Measurements from ENCODE around the gene CENPE. TPM values are rescaled to one million over a fixed set of nuclear protein-coding genes. Genes with fewer than 3 reads are reported as not detected.

CENPE gene
- total RNA-seq, 2 donors from 2014 or later = 4.3 to 9.8 TPM

DNA sequence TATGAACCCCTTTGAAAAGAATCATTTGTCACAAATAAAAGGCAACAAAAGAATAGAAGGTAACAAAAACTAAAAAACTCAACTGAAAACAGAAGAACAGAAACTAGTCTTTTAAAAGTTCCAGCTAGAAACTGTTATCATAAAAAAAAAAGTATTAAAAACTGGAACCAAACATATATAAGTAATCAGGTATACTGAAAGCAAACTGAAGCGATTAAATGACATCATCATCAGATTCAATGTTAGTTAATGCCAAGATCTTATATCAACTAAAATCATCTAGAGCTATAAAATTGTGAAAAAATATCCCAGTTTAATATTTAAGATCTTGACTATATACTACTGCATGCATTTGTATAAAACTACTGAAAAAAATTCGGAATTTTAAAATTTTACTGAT lies 36.0 kb downstream of the CENPE start:
- Mint-ChIP-seq H3K36me3 (ENCODE audit: low read depth) (no peaks in the 10 kb centered on the region), H3K27ac (no peak overlapping the region), H3K27me3 (no peaks in the 10 kb centered on the region), H3K4me3 (no peak overlapping the region), H3K4me1 (no peaks in the 10 kb centered on the region)
- H3K9me3 ChIP-seq (ENCODE audit: control insufficient read depth, low read length, poor library complexity, severe bottlenecking) = no peaks in the 10 kb centered on the region
- DNase-seq = no peak
- ATAC-seq = no peak

DNA sequence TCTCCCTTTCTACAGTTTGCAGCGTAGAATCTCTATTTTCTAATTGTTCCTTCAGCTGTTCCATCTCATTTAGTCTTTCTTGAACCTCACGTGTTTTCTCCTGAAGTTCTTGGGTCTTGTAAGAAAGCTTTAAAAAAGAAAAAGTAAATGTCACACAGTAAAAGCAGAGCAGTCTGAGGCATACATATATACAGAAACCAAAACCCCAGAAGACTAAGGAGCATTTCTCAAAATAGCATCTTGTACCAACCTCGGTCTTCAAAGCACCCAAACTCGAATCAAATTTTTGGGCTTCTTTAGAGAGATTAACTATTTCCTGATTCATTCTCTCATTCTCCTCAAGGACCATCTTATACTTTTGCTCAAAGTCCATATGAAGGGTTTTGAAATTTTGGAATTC lies 39.4 kb downstream of the CENPE start:
- no peak overlapping the region for H3K4me3 Mint-ChIP-seq
- no peaks in the 10 kb centered on the region for H3K27me3 Mint-ChIP-seq
- no peak overlapping the region for H3K27ac Mint-ChIP-seq
- DNase-seq (no peak), ATAC-seq (no peak)
- H3K9me3 ChIP-seq (ENCODE audit: control insufficient read depth, low read length, poor library complexity, severe bottlenecking) = no peaks in the 10 kb centered on the region
- no peaks in the 10 kb centered on the region for H3K36me3 Mint-ChIP-seq (ENCODE audit: low read depth)
- no peaks in the 10 kb centered on the region for H3K4me1 Mint-ChIP-seq

- H3K27ac Mint-ChIP-seq = no peak overlapping the region
- DNase-seq (no peak), ATAC-seq (no peak)
- no peak overlapping the region for H3K4me3 Mint-ChIP-seq
- no peaks in the 10 kb centered on the region for H3K27me3 Mint-ChIP-seq
- H3K36me3 Mint-ChIP-seq (ENCODE audit: low read depth) = peaks cover 2% of the 10 kb centered on the region
- H3K9me3 ChIP-seq (ENCODE audit: control insufficient read depth, low read length, poor library complexity, severe bottlenecking) = no peaks in the 10 kb centered on the region
- no peaks in the 10 kb centered on the region for H3K4me1 Mint-ChIP-seq
These were observed 42.0 kb downstream of the CENPE start for GRCh38 chr4:103156106-103156505.

GRCh38 chr4:103152381-103152780 lies 45.8 kb downstream of the CENPE start:
- Mint-ChIP-seq H3K4me1 (no peaks in the 10 kb centered on the region), H3K27ac (no peak overlapping the region), H3K27me3 (no peaks in the 10 kb centered on the region), H3K4me3 (no peak overlapping the region), H3K36me3 (ENCODE audit: low read depth) (peaks cover 2% of the 10 kb centered on the region)
- ATAC-seq = no peak
- no peaks in the 10 kb centered on the region for H3K9me3 ChIP-seq (ENCODE audit: control insufficient read depth, low read length, poor library complexity, severe bottlenecking)
- DNase-seq = no peak

DNA sequence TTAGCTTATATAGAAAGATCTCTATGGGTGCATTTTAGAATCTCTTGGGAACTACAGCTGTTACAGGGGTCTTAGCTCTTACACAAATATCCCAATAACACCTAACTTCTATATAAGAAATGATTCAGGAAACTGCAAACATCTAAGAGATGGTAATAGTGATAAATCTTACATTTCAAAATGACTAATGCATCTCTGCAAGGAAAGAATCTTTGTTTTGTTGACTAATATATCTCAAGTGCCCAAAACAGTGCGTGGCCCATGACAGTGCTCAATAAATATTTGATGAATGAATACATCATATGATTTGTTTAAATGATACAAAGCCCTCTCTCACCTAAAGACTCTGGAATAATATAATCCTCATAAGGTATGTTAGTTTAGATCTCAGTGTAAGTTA lies 47.5 kb downstream of the CENPE start:
- H3K9me3 ChIP-seq (ENCODE audit: control insufficient read depth, low read length, poor library complexity, severe bottlenecking) = no peaks in the 10 kb centered on the region
- no peak for DNase-seq
- no peaks in the 10 kb centered on the region for H3K4me1 Mint-ChIP-seq
- H3K27me3 Mint-ChIP-seq = no peaks in the 10 kb centered on the region
- no peak for ATAC-seq
- peaks cover 2% of the 10 kb centered on the region for H3K36me3 Mint-ChIP-seq (ENCODE audit: low read depth)
- no peak overlapping the region for H3K4me3 Mint-ChIP-seq
- H3K27ac Mint-ChIP-seq = no peak overlapping the region

- H3K4me1 Mint-ChIP-seq = no peaks in the 10 kb centered on the region
- peak overlapping the region; percentile 76 for H3K27ac Mint-ChIP-seq
- H3K4me3 Mint-ChIP-seq = no peak overlapping the region
- no peak for ATAC-seq
- no peaks in the 10 kb centered on the region for H3K9me3 ChIP-seq (ENCODE audit: control insufficient read depth, low read length, poor library complexity, severe bottlenecking)
- H3K36me3 Mint-ChIP-seq (ENCODE audit: low read depth) = peaks cover 2% of the 10 kb centered on the region
- no peaks in the 10 kb centered on the region for H3K27me3 Mint-ChIP-seq
- DNase-seq = no peak
These were observed 53.2 kb downstream of the CENPE start for GRCh38 chr4:103144926-103145325.

DNA sequence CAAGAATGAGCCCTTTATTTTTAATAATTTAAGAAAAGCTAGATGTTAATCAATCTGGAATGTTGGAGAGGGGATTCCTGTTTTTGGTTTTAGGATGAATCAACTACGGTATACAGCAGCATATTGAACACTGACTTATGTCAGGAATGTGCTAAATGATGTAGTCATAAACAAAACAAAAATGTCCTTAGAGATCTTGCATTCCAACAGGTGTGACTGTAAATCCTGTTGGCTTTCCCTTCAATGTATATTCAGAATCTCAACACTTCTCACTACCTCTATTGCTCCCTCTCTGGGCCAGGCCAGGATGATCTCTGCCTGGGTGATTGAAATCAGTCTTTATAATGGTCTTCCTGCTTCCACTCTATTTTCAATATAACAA lies 60.7 kb downstream of the CENPE start:
- no peaks in the 10 kb centered on the region for H3K9me3 ChIP-seq (ENCODE audit: control insufficient read depth, low read length, poor library complexity, severe bottlenecking)
- Mint-ChIP-seq H3K4me1 (peaks cover 10% of the 10 kb centered on the region), H3K4me3 (no peak overlapping the region), H3K36me3 (ENCODE audit: low read depth) (no peaks in the 10 kb centered on the region), H3K27ac (no peak overlapping the region), H3K27me3 (no peaks in the 10 kb centered on the region)
- DNase-seq = no peak
- ATAC-seq = no peak

GRCh38 chr4:103136671-103137445 lies 61.3 kb downstream of the CENPE start:
- H3K9me3 ChIP-seq (ENCODE audit: control insufficient read depth, low read length, poor library complexity, severe bottlenecking) = no peaks in the 10 kb centered on the region
- no peak for DNase-seq
- peak; percentile 18 for ATAC-seq
- H3K4me3 Mint-ChIP-seq = no peak overlapping the region
- H3K36me3 Mint-ChIP-seq (ENCODE audit: low read depth) = no peaks in the 10 kb centered on the region
- peaks cover 10% of the 10 kb centered on the region for H3K4me1 Mint-ChIP-seq
- H3K27ac Mint-ChIP-seq = peak overlapping the region; percentile 49
- no peaks in the 10 kb centered on the region for H3K27me3 Mint-ChIP-seq

GRCh38 chr4:103129174-103129573 lies 69.0 kb downstream of the CENPE start:
- no peaks in the 10 kb centered on the region for H3K9me3 ChIP-seq (ENCODE audit: control insufficient read depth, low read length, poor library complexity, severe bottlenecking)
- no peak for DNase-seq
- no peak overlapping the region for H3K4me3 Mint-ChIP-seq
- peaks cover 2% of the 10 kb centered on the region for H3K4me1 Mint-ChIP-seq
- no peak for ATAC-seq
- H3K27me3 Mint-ChIP-seq = no peaks in the 10 kb centered on the region
- H3K27ac Mint-ChIP-seq = no peak overlapping the region
- no peaks in the 10 kb centered on the region for H3K36me3 Mint-ChIP-seq (ENCODE audit: low read depth)

DNA sequence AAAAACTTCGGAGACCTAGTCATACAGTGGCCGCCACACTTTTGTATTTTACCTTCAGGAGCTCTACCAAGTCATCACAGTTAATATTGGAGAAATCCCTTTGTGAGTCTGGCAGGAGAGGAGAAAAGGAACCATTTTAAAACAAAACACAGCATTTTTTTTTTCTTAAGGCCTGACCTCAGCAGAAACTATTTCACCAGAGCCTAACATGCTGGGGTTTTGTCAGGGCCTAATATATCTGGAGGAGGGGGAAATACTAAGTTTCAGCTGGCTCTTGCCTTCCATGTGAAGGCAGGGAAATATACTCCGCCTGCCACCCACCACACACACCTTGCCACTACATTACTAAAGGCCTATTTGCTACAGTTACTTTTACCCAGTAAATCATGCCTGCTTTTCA lies 72.0 kb downstream of the CENPE start:
- Mint-ChIP-seq H3K27me3 (no peaks in the 10 kb centered on the region), H3K4me1 (peaks cover 2% of the 10 kb centered on the region), H3K27ac (no peak overlapping the region), H3K4me3 (no peak overlapping the region), H3K36me3 (ENCODE audit: low read depth) (no peaks in the 10 kb centered on the region)
- no peak for ATAC-seq
- no peak for DNase-seq
- H3K9me3 ChIP-seq (ENCODE audit: control insufficient read depth, low read length, poor library complexity, severe bottlenecking) = no peaks in the 10 kb centered on the region

DNA sequence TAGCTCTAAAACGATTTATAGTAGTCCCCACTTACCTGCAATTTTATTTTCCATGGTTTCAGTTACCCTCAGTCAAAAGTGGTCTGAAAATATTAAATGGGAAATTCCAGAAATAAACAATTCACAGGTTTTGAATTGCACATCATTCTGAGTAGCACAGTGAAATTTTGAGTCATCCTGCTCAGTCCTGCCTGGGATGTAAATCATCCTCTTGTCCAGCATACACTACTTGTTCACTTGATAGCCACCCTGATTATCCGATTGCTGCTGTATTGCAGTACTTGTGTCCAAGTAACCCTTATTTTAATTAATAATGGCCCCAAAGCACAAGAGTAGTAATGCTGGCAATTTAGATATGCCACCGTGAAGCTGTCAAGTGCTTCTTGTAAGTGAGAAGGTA lies 75.0 kb downstream of the CENPE start:
- no peaks in the 10 kb centered on the region for H3K27me3 Mint-ChIP-seq
- DNase-seq (no peak), ATAC-seq (no peak)
- no peaks in the 10 kb centered on the region for H3K9me3 ChIP-seq (ENCODE audit: control insufficient read depth, low read length, poor library complexity, severe bottlenecking)
- no peak overlapping the region for H3K27ac Mint-ChIP-seq
- no peaks in the 10 kb centered on the region for H3K36me3 Mint-ChIP-seq (ENCODE audit: low read depth)
- peaks cover 5% of the 10 kb centered on the region for H3K4me1 Mint-ChIP-seq
- no peak overlapping the region for H3K4me3 Mint-ChIP-seq

- H3K4me3 Mint-ChIP-seq = no peak overlapping the region
- no peaks in the 10 kb centered on the region for H3K36me3 Mint-ChIP-seq (ENCODE audit: low read depth)
- no peak overlapping the region for H3K27ac Mint-ChIP-seq
These were observed 80.0 kb downstream of the CENPE start for GRCh38 chr4:103118166-103118565.

DNA sequence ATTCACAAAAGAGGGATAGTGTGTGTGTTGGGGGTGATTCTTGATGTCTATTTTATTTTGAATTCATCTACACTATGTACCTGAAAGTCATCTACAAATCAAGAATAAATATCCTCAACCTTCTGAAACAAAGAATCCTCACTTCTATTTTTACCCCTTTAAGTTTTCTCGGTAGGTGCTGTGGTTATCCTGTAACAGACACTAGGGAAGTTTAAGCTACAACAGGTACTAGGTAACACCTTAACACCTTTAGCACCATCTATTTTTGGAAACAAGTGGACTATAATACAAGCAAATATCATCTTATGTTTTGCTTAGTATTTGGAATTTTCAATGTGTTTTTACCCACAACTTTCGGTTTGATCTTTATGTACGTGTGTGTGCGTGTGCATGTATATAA lies 86.5 kb downstream of the CENPE start:
- no peaks in the 10 kb centered on the region for H3K9me3 ChIP-seq (ENCODE audit: control insufficient read depth, low read length, poor library complexity, severe bottlenecking)
- DNase-seq (no peak), ATAC-seq (no peak)
- Mint-ChIP-seq H3K36me3 (ENCODE audit: low read depth) (no peaks in the 10 kb centered on the region), H3K4me3 (no peak overlapping the region), H3K27ac (no peak overlapping the region), H3K27me3 (no peaks in the 10 kb centered on the region), H3K4me1 (no peaks in the 10 kb centered on the region)

More at GRCh38 chr4:103118166-103118565, 80.0 kb downstream of the CENPE start:
- no peak for ATAC-seq
- H3K27me3 Mint-ChIP-seq = no peaks in the 10 kb centered on the region
- H3K4me1 Mint-ChIP-seq = peaks cover 3% of the 10 kb centered on the region
- no peak for DNase-seq
- H3K9me3 ChIP-seq (ENCODE audit: control insufficient read depth, low read length, poor library complexity, severe bottlenecking) = no peaks in the 10 kb centered on the region

DNA sequence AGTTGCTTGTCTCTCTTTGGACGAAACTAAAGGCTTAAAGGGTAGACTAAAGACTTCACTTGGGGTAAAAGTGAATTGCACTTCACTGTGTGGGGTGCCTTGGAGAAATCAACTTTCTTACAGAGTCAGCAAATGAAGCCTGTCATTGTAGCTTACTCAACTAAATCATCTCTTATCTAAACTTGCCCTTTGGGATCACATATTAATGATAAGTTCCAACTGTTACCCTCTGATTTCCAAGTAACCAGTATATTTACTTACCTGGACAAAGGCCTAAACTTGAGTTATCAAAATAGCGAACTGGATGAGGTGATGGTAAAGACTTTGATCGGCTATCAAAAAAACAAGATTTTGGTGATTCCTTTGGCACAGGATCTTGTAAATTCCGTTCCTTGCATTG lies 89.6 kb downstream of the CENPE start:
- DNase-seq = no peak
- peaks cover 4% of the 10 kb centered on the region for H3K4me1 Mint-ChIP-seq
- H3K36me3 Mint-ChIP-seq (ENCODE audit: low read depth) = no peaks in the 10 kb centered on the region

More for the DNA sequence above, 89.6 kb downstream of the CENPE start:
- Mint-ChIP-seq H3K4me3 (no peak overlapping the region), H3K27me3 (no peaks in the 10 kb centered on the region), H3K27ac (no peak overlapping the region)
- no peaks in the 10 kb centered on the region for H3K9me3 ChIP-seq (ENCODE audit: control insufficient read depth, low read length, poor library complexity, severe bottlenecking)
- ATAC-seq = no peak

All from T-helper 17 cell (primary cell).